Natural killer cell (primary cell): ENCODE data around the gene INPP4B. TPM values are rescaled to one million over a fixed set of nuclear protein-coding genes. Genes with fewer than 3 reads are reported as not detected.

Experiments
- ATAC-seq, 3 donors: fragments of 150-1000 bp in 2 of 3; fragments of 200-7000 bp in 1 of 3; cut with Tn5 transposase; 1 replicate in 1 of 3; 2 replicates in 2 of 3; pipeline ENCODE4 v1.10.0; 2021; ENCODE audit warnings: mild to moderate bottlenecking in 2 of 3, moderate library complexity in 2 of 3
- DNase-seq, 2 donors: peaks; one replicate each; pipeline versions ENCODE4 v3.0.0 to v3.0.0-alpha.2; 2013 to 2021; ENCODE audit warnings: mixed read lengths in 1 of 2
- H3K27ac ChIP-seq: one replicate; pipeline ENCODE4 v1.5.1; 2013; ENCODE audit warnings: mild to moderate bottlenecking, low read length
- H3K27me3 ChIP-seq: one replicate; pipeline ENCODE4 v1.6.1; 2013; ENCODE audit warnings: low read length; ENCODE audit not compliant: control insufficient read depth, insufficient read depth
- H3K36me3 ChIP-seq: one replicate; pipeline ENCODE4 v1.6.1; 2013; ENCODE audit warnings: low read length; ENCODE audit not compliant: control insufficient read depth, insufficient read depth
- H3K4me1 ChIP-seq: one replicate; pipeline ENCODE4 v1.6.1; 2013; ENCODE audit warnings: low read length; ENCODE audit not compliant: control insufficient read depth, insufficient read depth
- H3K4me3 ChIP-seq: one replicate; pipeline ENCODE4 v1.5.1; 2013; ENCODE audit warnings: low read length
- H3K9me3 ChIP-seq: one replicate; pipeline ENCODE4 v1.6.1; 2013; ENCODE audit warnings: low read length; ENCODE audit not compliant: control insufficient read depth, insufficient read depth
- H3K27ac Mint-ChIP-seq, 2 donors: one replicate each; pipeline ENCODE4 v1.8.0; 2022; ENCODE audit warnings: mild to moderate bottlenecking in 2 of 2, mixed read lengths in 2 of 2, moderate library complexity in 1 of 2
- H3K27me3 Mint-ChIP-seq, 2 donors: one replicate each; pipeline ENCODE4 v1.8.0; 2022; ENCODE audit warnings: low read depth in 2 of 2, mixed read lengths in 2 of 2
- H3K36me3 Mint-ChIP-seq: one replicate; pipeline ENCODE4 v1.8.0; 2022; ENCODE audit warnings: mixed read lengths
- H3K4me1 Mint-ChIP-seq, 2 donors: one replicate each; pipeline ENCODE4 v1.8.0; 2022; ENCODE audit warnings: mixed read lengths in 2 of 2
- H3K4me3 Mint-ChIP-seq: one replicate; pipeline ENCODE4 v1.8.0; 2022; ENCODE audit warnings: mild to moderate bottlenecking, moderate library complexity, mixed read lengths
- H3K9me3 Mint-ChIP-seq, 2 donors: one replicate each; pipeline ENCODE4 v1.8.0; 2022; ENCODE audit warnings: mixed read lengths in 2 of 2
- WGBS: methylation state at CpG from one replicate; pipeline ENCODE4 v1.1.7; 2013; ENCODE audit warnings: missing lambda C conversion rate; ENCODE audit not compliant: insufficient coverage; 5-methylcytosine and 5-hydroxymethylcytosine counted together
- intact Hi-C: fragments of 100-400 bp; cut with micrococcal nuclease; formaldehyde crosslinking; loops from one replicate; pipeline ENCODE4 v1.14.2; 2022
- total RNA-seq, 4 donors: library from RNA; stranded (reverse); fragments of 120-200 nt in 1 of 4; gene quantifications; one replicate each; pipeline versions ENCODE4 v1.2.3 to v1.2.4, GENCODE V29; 2013 to 2022
- TF ChIP-seq, protein P1 (sequence below): fragments of 200-600 bp; IDR thresholded peaks from one replicate; pipeline ENCODE4 v1.8.0; 2022; ENCODE audit warnings: antibody characterized with exemption

The INPP4B gene
- total RNA-seq, 3 donors from 2014 or later (not counting 1 experiment from before 2014, with no cell fraction given), result 2.4 to 6.2 (median 4.5) TPM

DNA sequence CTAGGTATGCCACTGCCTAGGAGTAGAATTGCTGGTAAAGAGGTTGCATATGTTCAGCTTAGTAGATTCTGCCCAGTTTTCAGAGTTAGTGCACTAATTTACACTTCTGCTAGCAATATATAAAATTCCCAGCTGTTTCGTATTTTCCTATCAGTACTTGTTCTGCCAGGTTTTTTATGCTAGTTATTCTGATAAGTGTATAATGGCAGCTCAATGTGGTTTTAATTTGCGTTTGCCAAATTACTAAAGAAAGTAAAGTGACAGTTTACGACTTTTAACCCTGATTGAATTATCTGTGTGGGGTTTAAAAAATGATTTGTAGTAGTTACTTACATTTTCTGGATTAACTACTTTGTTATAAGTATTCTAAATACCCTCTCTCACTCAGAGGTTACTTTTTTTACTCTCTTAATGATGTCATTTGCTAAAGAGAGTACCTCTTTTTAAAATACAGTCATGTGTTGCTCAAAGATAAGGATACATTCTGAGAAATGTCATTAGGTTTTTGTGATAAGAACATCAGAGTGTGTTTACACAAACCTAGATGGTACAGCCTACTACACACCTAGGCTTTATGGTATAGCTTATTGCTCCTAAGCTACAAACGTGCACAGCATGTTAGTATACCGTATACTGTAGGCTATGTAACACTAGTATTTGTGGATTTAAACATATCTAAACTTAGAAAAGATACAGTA, 846.5 kb downstream of the INPP4B start:
- ATAC-seq (no peak), DNase-seq (no peak)
- H3K9me3 Mint-ChIP-seq, result peaks cover 6 to 9% of the 10 kb centered on the region in 2 donors
- Histone ChIP-seq H3K27me3 (no peaks in the 10 kb centered on the region), H3K27ac (no peak overlapping the region), H3K4me3 (no peak overlapping the region), H3K4me1 (no peaks in the 10 kb centered on the region), H3K9me3 (no peaks in the 10 kb centered on the region), H3K36me3 (no peaks in the 10 kb centered on the region)
- no peak overlapping the region for H3K4me3 Mint-ChIP-seq
- intact Hi-C loops, result no loop called here
- TF ChIP-seq, protein P1, sequence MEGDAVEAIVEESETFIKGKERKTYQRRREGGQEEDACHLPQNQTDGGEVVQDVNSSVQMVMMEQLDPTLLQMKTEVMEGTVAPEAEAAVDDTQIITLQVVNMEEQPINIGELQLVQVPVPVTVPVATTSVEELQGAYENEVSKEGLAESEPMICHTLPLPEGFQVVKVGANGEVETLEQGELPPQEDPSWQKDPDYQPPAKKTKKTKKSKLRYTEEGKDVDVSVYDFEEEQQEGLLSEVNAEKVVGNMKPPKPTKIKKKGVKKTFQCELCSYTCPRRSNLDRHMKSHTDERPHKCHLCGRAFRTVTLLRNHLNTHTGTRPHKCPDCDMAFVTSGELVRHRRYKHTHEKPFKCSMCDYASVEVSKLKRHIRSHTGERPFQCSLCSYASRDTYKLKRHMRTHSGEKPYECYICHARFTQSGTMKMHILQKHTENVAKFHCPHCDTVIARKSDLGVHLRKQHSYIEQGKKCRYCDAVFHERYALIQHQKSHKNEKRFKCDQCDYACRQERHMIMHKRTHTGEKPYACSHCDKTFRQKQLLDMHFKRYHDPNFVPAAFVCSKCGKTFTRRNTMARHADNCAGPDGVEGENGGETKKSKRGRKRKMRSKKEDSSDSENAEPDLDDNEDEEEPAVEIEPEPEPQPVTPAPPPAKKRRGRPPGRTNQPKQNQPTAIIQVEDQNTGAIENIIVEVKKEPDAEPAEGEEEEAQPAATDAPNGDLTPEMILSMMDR, result no peak
- no peaks in the 10 kb centered on the region for H3K4me1 Mint-ChIP-seq
- no peak overlapping the region for H3K27ac Mint-ChIP-seq
- 100% methylated on average over 3 of the region's 5 CpGs for WGBS
- H3K27me3 Mint-ChIP-seq, result no peaks in the 10 kb centered on the region
- peaks cover 6% of the 10 kb centered on the region for H3K36me3 Mint-ChIP-seq

DNA sequence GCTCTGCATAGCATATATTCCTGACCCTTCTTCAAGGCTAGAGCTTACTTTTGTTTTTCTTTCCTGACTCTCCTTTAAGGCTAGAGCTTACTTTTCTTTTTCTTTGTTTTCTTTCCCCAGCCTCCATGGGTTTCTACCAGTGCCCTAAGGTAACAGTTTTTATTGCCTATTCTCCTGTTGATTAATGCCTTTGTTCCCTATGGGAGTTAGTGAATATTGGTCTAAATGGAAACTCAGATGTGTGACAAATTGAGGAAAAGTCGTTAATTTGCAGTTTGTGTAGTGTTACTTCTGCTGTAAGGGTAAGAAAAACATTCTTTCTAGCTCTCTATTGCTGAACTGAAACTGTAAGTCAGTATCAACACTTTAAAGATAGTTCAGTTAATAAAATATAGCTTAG, 851.0 kb downstream of the INPP4B start:
- WGBS, result 67% methylated on average over 1 of the region's 1 CpG
- TF ChIP-seq, protein P1, result no peak
- Mint-ChIP-seq H3K9me3 (peaks cover 11 to 12% of the 10 kb centered on the region in 2 donors), H3K4me3 (no peak overlapping the region), H3K27ac (no peak overlapping the region), H3K27me3 (no peaks in the 10 kb centered on the region), H3K4me1 (no peaks in the 10 kb centered on the region), H3K36me3 (peaks cover 8% of the 10 kb centered on the region)
- DNase-seq (no peak), ATAC-seq (no peak)
- Histone ChIP-seq H3K36me3 (no peaks in the 10 kb centered on the region), H3K27ac (no peak overlapping the region), H3K4me1 (no peaks in the 10 kb centered on the region), H3K27me3 (no peaks in the 10 kb centered on the region), H3K4me3 (no peak overlapping the region), H3K9me3 (no peaks in the 10 kb centered on the region)
- intact Hi-C loops, result no loop called here

- Histone ChIP-seq H3K36me3 (no peaks in the 10 kb centered on the region), H3K9me3 (no peaks in the 10 kb centered on the region), H3K4me3 (no peak overlapping the region), H3K4me1 (no peaks in the 10 kb centered on the region), H3K27ac (no peak overlapping the region), H3K27me3 (no peaks in the 10 kb centered on the region)
- peaks cover 8% of the 10 kb centered on the region for H3K36me3 Mint-ChIP-seq
- TF ChIP-seq, protein P1, result no peak
- H3K4me3 Mint-ChIP-seq, result no peak overlapping the region
- DNase-seq (no peak), ATAC-seq (no peak)
- no peak overlapping the region for H3K27ac Mint-ChIP-seq
- no peaks in the 10 kb centered on the region for H3K27me3 Mint-ChIP-seq
- H3K4me1 Mint-ChIP-seq, result no peaks in the 10 kb centered on the region
- H3K9me3 Mint-ChIP-seq, result peaks cover 4 to 6% of the 10 kb centered on the region in 2 donors
- intact Hi-C loops, result no loop called here
- WGBS, result 78% methylated on average over 3 of the region's 3 CpGs
Measured at GRCh38 chr4:141977433-141977832, 868.7 kb downstream of the INPP4B start.
